Glutamatergic neuron (in vitro differentiated cells): Measurements from ENCODE around the gene TRMT1. TPM values are rescaled to one million over a fixed set of nuclear protein-coding genes. Genes with fewer than 3 reads are reported as not detected.
A peak's percentile ranks its signal among the peaks of the same experiment; 100 is the strongest.

Experiments used
- DNase-seq: peaks from one replicate; pipeline ENCODE4 v3.0.0; 2022
- H3K27ac Mint-ChIP-seq: one replicate; pipeline ENCODE4 v1.8.0; 2020; ENCODE audit warnings: mild to moderate bottlenecking, mixed read lengths, inconsistent platforms; ENCODE audit not compliant: unreplicated experiment
- H3K27me3 Mint-ChIP-seq: one replicate; pipeline ENCODE4 v1.8.0; 2020; ENCODE audit warnings: mild to moderate bottlenecking, moderate library complexity, mixed read lengths, inconsistent platforms; ENCODE audit not compliant: unreplicated experiment
- H3K36me3 Mint-ChIP-seq: one replicate; pipeline ENCODE4 v1.8.0; 2020; ENCODE audit warnings: mild to moderate bottlenecking, mixed read lengths, inconsistent platforms; ENCODE audit not compliant: unreplicated experiment
- H3K4me1 Mint-ChIP-seq: one replicate; pipeline ENCODE4 v1.8.0; 2020; ENCODE audit warnings: mild to moderate bottlenecking, low read depth, mixed read lengths, inconsistent platforms; ENCODE audit not compliant: unreplicated experiment
- H3K4me3 Mint-ChIP-seq: one replicate; pipeline ENCODE4 v1.8.0; 2020; ENCODE audit warnings: mild to moderate bottlenecking, mixed read lengths, inconsistent platforms; ENCODE audit not compliant: unreplicated experiment
- H3K9me3 Mint-ChIP-seq: one replicate; pipeline ENCODE4 v1.8.0; 2020; ENCODE audit warnings: mild to moderate bottlenecking, moderate library complexity, mixed read lengths, inconsistent platforms; ENCODE audit not compliant: unreplicated experiment
- total RNA-seq: library from RNA; stranded (reverse); fragmentation: NEBNext Ultra II Directional; extraction: Animal tissue kit (Norgen Biotek cat#: 25700); gene quantifications from one replicate; pipeline ENCODE4 v1.2.1, GENCODE V29; 2021; ENCODE audit not compliant: unreplicated experiment
- TF ChIP-seq, protein P1 (sequence below): fragments of 200-600 bp; sonication (generic); IDR thresholded peaks from one replicate; pipeline ENCODE4 v1.5.0; 2021; ENCODE audit not compliant: partially characterized antibody, unreplicated experiment

TRMT1 gene
- total RNA-seq, 1 donor from 2014 or later: 29.2 TPM

- no peak for DNase-seq
- H3K36me3 Mint-ChIP-seq: no peaks in the 10 kb centered on the region
- TF ChIP-seq, protein P1, sequence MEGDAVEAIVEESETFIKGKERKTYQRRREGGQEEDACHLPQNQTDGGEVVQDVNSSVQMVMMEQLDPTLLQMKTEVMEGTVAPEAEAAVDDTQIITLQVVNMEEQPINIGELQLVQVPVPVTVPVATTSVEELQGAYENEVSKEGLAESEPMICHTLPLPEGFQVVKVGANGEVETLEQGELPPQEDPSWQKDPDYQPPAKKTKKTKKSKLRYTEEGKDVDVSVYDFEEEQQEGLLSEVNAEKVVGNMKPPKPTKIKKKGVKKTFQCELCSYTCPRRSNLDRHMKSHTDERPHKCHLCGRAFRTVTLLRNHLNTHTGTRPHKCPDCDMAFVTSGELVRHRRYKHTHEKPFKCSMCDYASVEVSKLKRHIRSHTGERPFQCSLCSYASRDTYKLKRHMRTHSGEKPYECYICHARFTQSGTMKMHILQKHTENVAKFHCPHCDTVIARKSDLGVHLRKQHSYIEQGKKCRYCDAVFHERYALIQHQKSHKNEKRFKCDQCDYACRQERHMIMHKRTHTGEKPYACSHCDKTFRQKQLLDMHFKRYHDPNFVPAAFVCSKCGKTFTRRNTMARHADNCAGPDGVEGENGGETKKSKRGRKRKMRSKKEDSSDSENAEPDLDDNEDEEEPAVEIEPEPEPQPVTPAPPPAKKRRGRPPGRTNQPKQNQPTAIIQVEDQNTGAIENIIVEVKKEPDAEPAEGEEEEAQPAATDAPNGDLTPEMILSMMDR: no peak
- peak overlapping the region; percentile 76 for H3K4me3 Mint-ChIP-seq
- peaks cover 7% of the 10 kb centered on the region for H3K4me1 Mint-ChIP-seq
- no peak overlapping the region for H3K27ac Mint-ChIP-seq
- peaks cover 3% of the 10 kb centered on the region for H3K9me3 Mint-ChIP-seq
- H3K27me3 Mint-ChIP-seq: peaks cover 11% of the 10 kb centered on the region
Measured at GRCh38 chr19:13098277-13099072, 18.1 kb downstream of the TRMT1 start.

DNA sequence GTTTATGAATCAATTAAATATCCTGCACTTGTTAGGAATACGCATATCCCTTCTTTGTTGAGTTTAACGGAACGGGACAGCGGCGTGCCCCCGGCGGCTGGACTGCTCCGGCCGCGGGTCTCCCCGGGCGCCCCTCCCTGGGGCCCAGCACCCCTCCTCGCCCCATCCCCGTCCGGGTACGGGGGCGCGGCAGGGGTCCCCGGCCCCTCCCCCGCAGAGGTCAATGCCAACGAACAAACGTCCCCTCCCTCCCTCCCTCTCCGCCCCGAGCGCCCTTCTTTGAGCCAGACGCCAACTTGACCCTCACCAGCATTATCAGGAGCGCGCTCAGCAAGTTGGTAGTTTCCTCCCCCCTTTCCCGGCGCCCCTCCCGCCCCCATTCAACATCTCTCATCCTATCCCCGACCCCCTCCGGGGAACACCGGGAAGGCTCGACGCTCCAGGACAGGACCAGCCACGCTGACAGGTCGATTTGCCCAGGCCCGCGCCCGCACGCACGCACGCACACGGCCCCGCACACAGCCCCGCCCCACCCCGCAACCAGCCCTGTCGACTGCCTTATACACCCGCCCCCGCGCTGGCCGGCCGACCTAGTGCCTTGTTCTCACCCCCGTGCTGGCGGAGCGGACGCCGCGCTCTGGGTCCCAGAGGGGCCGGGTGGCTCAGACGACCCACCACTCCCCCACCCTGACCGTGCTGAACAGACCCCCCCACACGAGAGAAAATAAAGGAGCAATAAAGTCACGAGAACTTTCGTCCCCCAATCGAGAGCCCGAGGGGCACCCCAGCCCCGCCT lies 18.9 kb downstream of the TRMT1 start:
- H3K4me3 Mint-ChIP-seq: peak overlapping the region; percentile 77

GRCh38 chr19:13097033-13097462 lies 19.5 kb downstream of the TRMT1 start:
- TF ChIP-seq, protein P1: no peak
- H3K4me1 Mint-ChIP-seq: peaks cover 8% of the 10 kb centered on the region
- peaks cover 3% of the 10 kb centered on the region for H3K9me3 Mint-ChIP-seq
- no peak overlapping the region for H3K27ac Mint-ChIP-seq
- peaks cover 11% of the 10 kb centered on the region for H3K27me3 Mint-ChIP-seq
- H3K4me3 Mint-ChIP-seq: peak overlapping the region; percentile 76
- DNase-seq: no peak
- no peaks in the 10 kb centered on the region for H3K36me3 Mint-ChIP-seq

More for the DNA sequence above, 18.9 kb downstream of the TRMT1 start:
- H3K9me3 Mint-ChIP-seq: peaks cover 3% of the 10 kb centered on the region
- peaks cover 11% of the 10 kb centered on the region for H3K27me3 Mint-ChIP-seq
- DNase-seq: peak; percentile 58
- peaks cover 7% of the 10 kb centered on the region for H3K4me1 Mint-ChIP-seq
- no peaks in the 10 kb centered on the region for H3K36me3 Mint-ChIP-seq
- TF ChIP-seq, protein P1: no peak
- H3K27ac Mint-ChIP-seq: no peak overlapping the region

DNA sequence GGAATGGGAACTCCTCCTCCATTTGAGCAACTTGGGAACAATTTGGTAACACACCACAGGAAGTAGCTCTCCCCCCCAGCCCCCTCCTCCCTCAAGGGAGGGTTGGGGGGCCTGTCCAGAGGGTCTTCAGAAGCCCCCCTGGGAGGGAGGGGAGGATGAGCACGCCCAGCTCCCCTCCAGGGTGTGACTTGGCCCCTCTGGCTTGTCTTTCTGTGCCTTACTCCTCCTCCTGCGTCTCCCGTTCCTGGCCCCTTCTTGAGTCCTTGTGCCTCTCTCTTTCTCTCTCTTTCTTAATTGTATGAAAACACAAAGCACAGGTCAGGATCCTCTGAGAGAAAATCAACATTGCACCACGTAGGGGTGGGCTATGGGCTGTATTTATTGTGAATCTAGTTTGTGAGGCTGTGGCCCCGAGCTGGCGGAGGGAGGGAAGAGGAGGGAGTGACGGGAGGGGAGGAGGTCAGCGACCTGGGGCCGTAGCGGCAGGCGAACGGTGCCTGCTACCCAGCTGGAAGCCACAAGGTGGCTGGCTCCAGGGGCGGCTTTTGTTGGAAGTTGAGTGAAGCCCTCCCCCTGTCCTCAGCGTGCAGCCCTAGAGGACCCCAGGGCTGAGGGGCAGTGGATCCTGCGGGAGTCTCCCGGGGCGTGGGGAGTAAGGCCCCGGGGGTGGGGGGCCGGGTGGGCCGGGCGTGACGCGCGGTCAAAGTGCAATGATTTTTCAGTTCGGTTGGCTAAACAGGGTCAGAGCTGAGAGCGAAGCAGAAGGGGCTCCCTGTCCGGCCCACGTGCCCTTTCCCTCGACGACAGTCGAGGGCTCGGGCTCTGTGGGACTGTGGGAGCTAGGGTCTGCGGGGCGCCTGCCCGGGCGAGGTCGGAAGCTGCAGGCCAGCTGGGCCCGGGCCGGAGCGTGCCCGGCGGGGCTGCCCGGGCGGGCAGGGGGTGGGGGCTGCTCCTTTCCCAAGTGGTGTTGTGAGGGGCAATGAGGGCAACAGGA lies 20.3 kb downstream of the TRMT1 start:
- Mint-ChIP-seq H3K4me1 (peaks cover 10% of the 10 kb centered on the region), H3K27ac (peak overlapping the region; percentile 85), H3K4me3 (peak overlapping the region; percentile 80), H3K9me3 (peaks cover 6% of the 10 kb centered on the region), H3K27me3 (peaks cover 10% of the 10 kb centered on the region), H3K36me3 (no peaks in the 10 kb centered on the region)
- peak; percentile 86 for DNase-seq
- TF ChIP-seq, protein P1: peak; percentile 61
